HL-60 (cell line): ENCODE results near the gene HIVEP1.

Experiments used
- DNase-seq, 2 experiments: peaks; one replicate each; pipeline ENCODE4 v3.0.0-alpha.2; 2010 to 2020; ENCODE audit warnings: low read depth in 1 of 2, low spot score in 1 of 2
- H3K27ac ChIP-seq: fragments of 250-450 bp; sonication (Bioruptor Pico); replicated peaks from 2 replicates; pipeline ENCODE4 v1.5.1; 2020; ENCODE audit warnings: mild to moderate bottlenecking, moderate library complexity
- H3K27me3 ChIP-seq: fragments of 250-450 bp; sonication (Bioruptor Pico); 2 replicates; pipeline ENCODE4 v1.5.1; 2021; ENCODE audit warnings: mild to moderate bottlenecking, moderate library complexity; ENCODE audit not compliant: insufficient read depth, poor library complexity, severe bottlenecking
- H3K4me3 ChIP-seq: replicated peaks from 2 replicates; pipeline ENCODE4 v1.5.1; 2011; ENCODE audit warnings: mild to moderate bottlenecking, control low read depth, low read length; ENCODE audit not compliant: insufficient read depth
- GABPA ChIP-seq: IDR thresholded peaks from 2 replicates; pipeline ENCODE4 v1.6.1; 2012; ENCODE audit warnings: low read depth
- POLR2AphosphoS5 ChIP-seq: IDR thresholded peaks from 2 replicates; pipeline ENCODE4 v1.6.1; 2012; ENCODE audit warnings: low read depth
- SPI1 ChIP-seq: IDR thresholded peaks from 2 replicates; pipeline ENCODE4 v1.6.1; 2012; ENCODE audit warnings: low read depth, mild to moderate bottlenecking, borderline replicate concordance
- TF ChIP-seq, protein P1 (sequence below): IDR thresholded peaks from 2 replicates; pipeline ENCODE4 v1.6.1; 2012; ENCODE audit warnings: low read depth; ENCODE audit not compliant: insufficient replicate concordance
- TF ChIP-seq, protein P2 (sequence below): IDR thresholded peaks from one replicate; pipeline ENCODE4 v1.5.1; 2011; ENCODE audit warnings: low read length, control low read depth, inconsistent platforms; ENCODE audit not compliant: insufficient read depth

Gene HIVEP1

DNA sequence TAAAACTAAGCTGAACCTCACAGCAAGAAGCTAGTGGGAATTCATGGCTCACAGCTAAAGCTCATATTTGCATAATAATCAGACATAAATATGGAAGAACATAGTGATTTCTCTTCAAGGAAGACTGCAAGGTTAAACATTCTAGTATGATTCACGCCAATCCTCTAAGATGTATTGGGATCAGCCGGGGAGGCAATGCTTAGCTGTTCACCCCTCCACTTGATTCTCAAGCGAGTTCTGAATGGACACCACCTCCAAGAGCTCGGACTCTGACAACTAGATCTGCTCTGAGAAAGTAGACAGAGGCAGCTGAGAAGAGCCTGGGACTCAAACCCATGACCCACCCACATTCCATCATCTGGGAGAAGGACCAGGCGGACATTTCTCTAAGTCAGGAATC lies 159.6 kb downstream of the HIVEP1 start:
- TF ChIP-seq SPI1 (no peak), POLR2AphosphoS5 (no peak), GABPA (no peak)
- TF ChIP-seq, protein P1, sequence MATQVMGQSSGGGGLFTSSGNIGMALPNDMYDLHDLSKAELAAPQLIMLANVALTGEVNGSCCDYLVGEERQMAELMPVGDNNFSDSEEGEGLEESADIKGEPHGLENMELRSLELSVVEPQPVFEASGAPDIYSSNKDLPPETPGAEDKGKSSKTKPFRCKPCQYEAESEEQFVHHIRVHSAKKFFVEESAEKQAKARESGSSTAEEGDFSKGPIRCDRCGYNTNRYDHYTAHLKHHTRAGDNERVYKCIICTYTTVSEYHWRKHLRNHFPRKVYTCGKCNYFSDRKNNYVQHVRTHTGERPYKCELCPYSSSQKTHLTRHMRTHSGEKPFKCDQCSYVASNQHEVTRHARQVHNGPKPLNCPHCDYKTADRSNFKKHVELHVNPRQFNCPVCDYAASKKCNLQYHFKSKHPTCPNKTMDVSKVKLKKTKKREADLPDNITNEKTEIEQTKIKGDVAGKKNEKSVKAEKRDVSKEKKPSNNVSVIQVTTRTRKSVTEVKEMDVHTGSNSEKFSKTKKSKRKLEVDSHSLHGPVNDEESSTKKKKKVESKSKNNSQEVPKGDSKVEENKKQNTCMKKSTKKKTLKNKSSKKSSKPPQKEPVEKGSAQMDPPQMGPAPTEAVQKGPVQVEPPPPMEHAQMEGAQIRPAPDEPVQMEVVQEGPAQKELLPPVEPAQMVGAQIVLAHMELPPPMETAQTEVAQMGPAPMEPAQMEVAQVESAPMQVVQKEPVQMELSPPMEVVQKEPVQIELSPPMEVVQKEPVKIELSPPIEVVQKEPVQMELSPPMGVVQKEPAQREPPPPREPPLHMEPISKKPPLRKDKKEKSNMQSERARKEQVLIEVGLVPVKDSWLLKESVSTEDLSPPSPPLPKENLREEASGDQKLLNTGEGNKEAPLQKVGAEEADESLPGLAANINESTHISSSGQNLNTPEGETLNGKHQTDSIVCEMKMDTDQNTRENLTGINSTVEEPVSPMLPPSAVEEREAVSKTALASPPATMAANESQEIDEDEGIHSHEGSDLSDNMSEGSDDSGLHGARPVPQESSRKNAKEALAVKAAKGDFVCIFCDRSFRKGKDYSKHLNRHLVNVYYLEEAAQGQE: no peak
- TF ChIP-seq, protein P2, sequence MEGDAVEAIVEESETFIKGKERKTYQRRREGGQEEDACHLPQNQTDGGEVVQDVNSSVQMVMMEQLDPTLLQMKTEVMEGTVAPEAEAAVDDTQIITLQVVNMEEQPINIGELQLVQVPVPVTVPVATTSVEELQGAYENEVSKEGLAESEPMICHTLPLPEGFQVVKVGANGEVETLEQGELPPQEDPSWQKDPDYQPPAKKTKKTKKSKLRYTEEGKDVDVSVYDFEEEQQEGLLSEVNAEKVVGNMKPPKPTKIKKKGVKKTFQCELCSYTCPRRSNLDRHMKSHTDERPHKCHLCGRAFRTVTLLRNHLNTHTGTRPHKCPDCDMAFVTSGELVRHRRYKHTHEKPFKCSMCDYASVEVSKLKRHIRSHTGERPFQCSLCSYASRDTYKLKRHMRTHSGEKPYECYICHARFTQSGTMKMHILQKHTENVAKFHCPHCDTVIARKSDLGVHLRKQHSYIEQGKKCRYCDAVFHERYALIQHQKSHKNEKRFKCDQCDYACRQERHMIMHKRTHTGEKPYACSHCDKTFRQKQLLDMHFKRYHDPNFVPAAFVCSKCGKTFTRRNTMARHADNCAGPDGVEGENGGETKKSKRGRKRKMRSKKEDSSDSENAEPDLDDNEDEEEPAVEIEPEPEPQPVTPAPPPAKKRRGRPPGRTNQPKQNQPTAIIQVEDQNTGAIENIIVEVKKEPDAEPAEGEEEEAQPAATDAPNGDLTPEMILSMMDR: no peak
- H3K27ac ChIP-seq: no peak overlapping the region
- no peak for DNase-seq
- H3K4me3 ChIP-seq: no peak overlapping the region
- no peaks in the 10 kb centered on the region for H3K27me3 ChIP-seq

GRCh38 chr6:12172572-12172971 lies 160.5 kb downstream of the HIVEP1 start:
- H3K4me3 ChIP-seq: no peak overlapping the region
- TF ChIP-seq GABPA: no peak
- TF ChIP-seq, protein P2: no peak
- no peak for TF ChIP-seq POLR2AphosphoS5
- TF ChIP-seq, protein P1: no peak
- TF ChIP-seq SPI1: no peak
- DNase-seq: no peak
- H3K27ac ChIP-seq: no peak overlapping the region
- no peaks in the 10 kb centered on the region for H3K27me3 ChIP-seq

DNA sequence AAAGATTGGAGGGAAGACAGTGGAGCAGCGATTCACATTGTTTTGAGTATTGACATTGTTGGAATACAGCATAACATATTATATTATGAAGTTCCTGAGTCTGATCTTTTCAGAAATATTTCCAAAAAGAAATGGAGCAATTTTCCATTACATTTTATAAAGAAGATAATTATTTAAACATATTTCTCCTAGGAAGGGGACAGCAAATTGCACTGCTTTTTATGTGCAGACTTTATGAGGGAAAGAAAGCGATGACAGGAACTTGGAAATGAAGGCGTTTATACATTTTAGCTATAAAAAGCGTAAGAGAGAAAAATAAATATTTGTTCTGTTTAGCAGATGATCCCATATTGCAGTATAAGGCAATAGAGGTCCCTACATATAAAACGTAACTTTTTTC lies 161.1 kb downstream of the HIVEP1 start:
- Histone ChIP-seq H3K27me3 (no peaks in the 10 kb centered on the region), H3K4me3 (no peak overlapping the region), H3K27ac (no peak overlapping the region)
- TF ChIP-seq SPI1 (no peak), GABPA (no peak), POLR2AphosphoS5 (no peak)
- TF ChIP-seq, protein P1: no peak
- no peak for DNase-seq

- TF ChIP-seq, protein P1: no peak
- TF ChIP-seq SPI1 (no peak), GABPA (no peak), POLR2AphosphoS5 (no peak)
- TF ChIP-seq, protein P2: no peak
- no peaks in the 10 kb centered on the region for H3K27me3 ChIP-seq
- H3K4me3 ChIP-seq: no peak overlapping the region
- H3K27ac ChIP-seq: no peak overlapping the region
- no peak for DNase-seq
Measured at GRCh38 chr6:12173661-12174060, 161.5 kb downstream of the HIVEP1 start.
